Calu3 (cell line): ENCODE measurements around the gene SLC25A2. TPM values are rescaled to one million over a fixed set of nuclear protein-coding genes. Genes with fewer than 3 reads are reported as not detected.

Experiments
- BruUV-seq: library from RNA; stranded (reverse); fragments of 400-500 nt; replicated peaks from 2 replicates; lab custom pipeline; 2021; lab: Mats Ljungman, UMichigan
- CTCF ChIA-PET: fragments of 300-600 bp; sonication (Branson Sonifier 250); formaldehyde crosslinking; loops from one replicate; lab custom pipeline; 2022; ENCODE audit warnings: antibody characterized with exemption; lab: Charles Lee
- DNase-seq: peaks from one replicate; pipeline ENCODE4 v3.0.0; 2022
- H3K27ac Mint-ChIP-seq: one replicate; pipeline ENCODE4 v1.8.0; 2022; ENCODE audit warnings: mixed read lengths; ENCODE audit not compliant: unreplicated experiment
- H3K27me3 Mint-ChIP-seq: one replicate; pipeline ENCODE4 v1.8.0; 2022; ENCODE audit warnings: mixed read lengths; ENCODE audit not compliant: unreplicated experiment
- H3K36me3 Mint-ChIP-seq: one replicate; pipeline ENCODE4 v1.8.0; 2022; ENCODE audit warnings: mild to moderate bottlenecking, moderate library complexity, mixed read lengths; ENCODE audit not compliant: insufficient read depth, unreplicated experiment
- H3K4me1 Mint-ChIP-seq: one replicate; pipeline ENCODE4 v1.8.0; 2022; ENCODE audit warnings: mild to moderate bottlenecking, low read depth, mixed read lengths; ENCODE audit not compliant: unreplicated experiment
- H3K4me3 Mint-ChIP-seq: one replicate; pipeline ENCODE4 v1.8.0; 2022; ENCODE audit warnings: mild to moderate bottlenecking, low read depth, moderate library complexity, mixed read lengths; ENCODE audit not compliant: unreplicated experiment
- H3K9me3 Mint-ChIP-seq: one replicate; pipeline ENCODE4 v1.8.0; 2022; ENCODE audit warnings: low read depth, mixed read lengths; ENCODE audit not compliant: unreplicated experiment
- intact Hi-C: fragments of 100-400 bp; cut with micrococcal nuclease; formaldehyde crosslinking; loops from one replicate; pipeline ENCODE4 v1.10.0; 2022; ENCODE audit not compliant: unreplicated experiment
- total RNA-seq: library from RNA; stranded (reverse); gene quantifications from 2 replicates; pipeline ENCODE4 v1.2.3, GENCODE V29; 2022
- TF ChIP-seq, protein P1 (sequence below): fragments of 200-600 bp; IDR thresholded peaks from one replicate; pipeline ENCODE4 v1.8.0; 2022; ENCODE audit warnings: antibody characterized with exemption; ENCODE audit not compliant: unreplicated experiment

SLC25A2 gene
- total RNA-seq, 1 experiment from 2014 or later, result 0.26 TPM

DNA sequence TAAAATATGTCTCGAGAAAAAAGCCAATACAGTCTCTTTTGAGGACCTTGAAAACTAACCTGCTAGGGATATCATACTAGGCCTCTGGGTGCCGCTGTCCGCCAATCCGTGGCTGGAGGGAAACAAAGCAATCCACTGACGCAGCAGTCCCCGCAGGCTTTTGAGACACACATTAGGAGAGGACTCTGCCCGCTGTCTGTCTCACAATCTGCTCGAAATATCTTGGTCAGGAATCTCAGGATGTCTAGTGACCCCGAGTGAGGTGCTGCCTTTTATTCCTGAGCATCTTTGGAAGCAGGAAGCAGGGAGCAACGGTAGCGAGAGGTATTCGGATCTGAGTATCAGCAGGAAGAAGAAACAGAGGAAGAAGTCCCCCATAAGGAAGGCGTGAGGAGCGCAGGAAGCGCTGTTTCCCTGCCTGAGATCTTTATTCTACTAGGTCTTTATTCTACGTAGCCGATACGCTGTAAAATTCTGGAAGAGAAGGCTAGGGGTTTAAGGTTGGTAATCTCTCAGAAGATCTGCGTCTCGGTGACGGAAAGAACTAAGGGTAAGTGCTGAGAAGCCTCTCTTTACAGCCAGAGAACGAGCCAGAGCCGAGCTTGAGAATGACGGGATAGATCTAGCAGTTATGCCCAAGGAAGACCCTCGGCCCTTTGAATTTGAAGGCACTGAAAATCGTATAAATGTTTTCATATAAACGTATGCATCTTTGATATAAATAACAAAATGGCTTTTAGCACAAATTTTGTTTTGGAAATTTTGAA, 22.4 kb upstream of the SLC25A2 start:
- no peak overlapping the region for H3K4me3 Mint-ChIP-seq
- H3K27me3 Mint-ChIP-seq, result no peaks in the 10 kb centered on the region
- CTCF ChIA-PET, result interaction anchor here (0.7 kb wide), 1 partner anchor 158 kb away, joined by 4 read pairs; no protein-coding TSS in a partner anchor
- TF ChIP-seq, protein P1, sequence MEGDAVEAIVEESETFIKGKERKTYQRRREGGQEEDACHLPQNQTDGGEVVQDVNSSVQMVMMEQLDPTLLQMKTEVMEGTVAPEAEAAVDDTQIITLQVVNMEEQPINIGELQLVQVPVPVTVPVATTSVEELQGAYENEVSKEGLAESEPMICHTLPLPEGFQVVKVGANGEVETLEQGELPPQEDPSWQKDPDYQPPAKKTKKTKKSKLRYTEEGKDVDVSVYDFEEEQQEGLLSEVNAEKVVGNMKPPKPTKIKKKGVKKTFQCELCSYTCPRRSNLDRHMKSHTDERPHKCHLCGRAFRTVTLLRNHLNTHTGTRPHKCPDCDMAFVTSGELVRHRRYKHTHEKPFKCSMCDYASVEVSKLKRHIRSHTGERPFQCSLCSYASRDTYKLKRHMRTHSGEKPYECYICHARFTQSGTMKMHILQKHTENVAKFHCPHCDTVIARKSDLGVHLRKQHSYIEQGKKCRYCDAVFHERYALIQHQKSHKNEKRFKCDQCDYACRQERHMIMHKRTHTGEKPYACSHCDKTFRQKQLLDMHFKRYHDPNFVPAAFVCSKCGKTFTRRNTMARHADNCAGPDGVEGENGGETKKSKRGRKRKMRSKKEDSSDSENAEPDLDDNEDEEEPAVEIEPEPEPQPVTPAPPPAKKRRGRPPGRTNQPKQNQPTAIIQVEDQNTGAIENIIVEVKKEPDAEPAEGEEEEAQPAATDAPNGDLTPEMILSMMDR, result no peak
- no peak overlapping the region for H3K27ac Mint-ChIP-seq
- no TSS peak for BruUV-seq
- no peaks in the 10 kb centered on the region for H3K4me1 Mint-ChIP-seq
- intact Hi-C loops, result no loop called here
- H3K9me3 Mint-ChIP-seq, result peaks cover 10% of the 10 kb centered on the region
- H3K36me3 Mint-ChIP-seq, result peaks cover 6% of the 10 kb centered on the region
- DNase-seq, result no peak

DNA sequence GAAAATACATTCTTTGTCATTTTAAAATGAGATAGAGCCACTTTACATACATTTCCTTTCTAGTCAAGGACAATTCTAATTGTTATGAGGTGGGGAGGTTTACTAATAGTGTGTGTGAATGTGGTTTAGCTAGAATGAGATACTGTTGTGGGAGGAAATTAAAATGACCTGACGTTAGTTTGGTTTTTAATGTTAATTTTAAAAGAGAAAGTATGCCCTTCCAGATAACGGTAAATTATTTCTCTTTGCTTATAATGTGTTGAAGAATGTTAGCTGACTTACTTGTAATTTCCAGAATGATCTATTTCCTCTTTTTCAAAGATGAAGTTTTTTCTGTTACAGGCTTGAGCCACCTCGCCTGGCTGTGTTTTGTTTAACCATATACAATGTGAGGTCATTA, 18.4 kb upstream of the SLC25A2 start:
- Mint-ChIP-seq H3K9me3 (peaks cover 17% of the 10 kb centered on the region), H3K4me1 (peaks cover 8% of the 10 kb centered on the region), H3K27ac (no peak overlapping the region), H3K36me3 (peaks cover 44% of the 10 kb centered on the region), H3K27me3 (no peaks in the 10 kb centered on the region), H3K4me3 (no peak overlapping the region)
- CTCF ChIA-PET, result no interaction called here
- TF ChIP-seq, protein P1, result no peak
- DNase-seq, result no peak
- intact Hi-C loops, result no loop called here
- BruUV-seq, result no TSS peak

DNA sequence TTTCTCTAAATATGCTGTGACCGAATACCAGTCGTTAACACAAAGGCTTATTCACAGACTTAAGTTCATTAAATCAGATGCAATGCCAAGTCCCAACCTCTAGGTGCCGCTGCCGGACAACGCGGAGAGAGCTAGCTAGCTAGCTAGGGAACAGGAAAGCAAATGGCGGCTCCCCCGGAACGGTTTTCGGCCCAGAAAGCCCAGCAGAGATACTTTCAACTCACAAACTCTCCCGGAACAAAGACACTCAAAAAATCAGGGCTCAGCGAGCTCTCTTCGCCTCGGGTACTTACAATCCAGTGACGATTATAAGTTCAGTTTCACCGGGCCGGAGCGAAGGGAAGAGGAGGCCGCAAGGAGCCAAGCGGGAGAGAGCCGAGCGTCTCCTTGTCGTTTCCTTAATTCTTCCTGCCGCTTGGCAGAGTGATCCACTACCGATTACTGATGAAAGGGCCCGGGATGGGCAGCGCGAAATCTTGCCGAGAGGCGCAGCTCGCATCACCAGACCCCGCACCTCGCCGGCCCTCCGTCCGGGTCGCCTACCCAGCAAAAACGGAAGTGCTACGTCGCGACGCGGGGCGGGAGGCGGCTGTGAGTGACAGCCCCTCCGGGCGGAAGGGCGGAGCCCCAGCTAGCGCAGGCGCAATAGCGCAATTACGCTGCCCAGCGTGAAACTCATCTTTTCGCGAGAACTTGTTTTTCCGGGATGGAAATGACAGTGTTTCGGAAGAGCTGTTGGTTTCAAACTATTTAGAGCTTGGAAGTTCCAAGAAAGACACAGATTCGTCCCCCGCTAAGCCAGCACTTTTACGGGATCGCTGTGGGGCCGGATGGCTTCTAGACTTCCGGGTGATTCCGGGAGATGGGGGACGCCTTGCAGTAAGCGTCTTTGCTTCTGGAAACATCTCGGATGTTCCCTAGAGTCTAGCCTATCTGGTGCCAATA, 16.6 kb upstream of the SLC25A2 start, which contains the start of gene TAF7:
TSS of gene TAF7 (minus strand) at position 560 of the 945 bp plus-strand sequence. CDS start 740 bp downstream, outside the sequence.
- peaks cover 8% of the 10 kb centered on the region for H3K4me1 Mint-ChIP-seq
- no peaks in the 10 kb centered on the region for H3K27me3 Mint-ChIP-seq
- H3K27ac Mint-ChIP-seq, result peak within 1 kb of the TSS; percentile 100
- H3K9me3 Mint-ChIP-seq, result peaks cover 18% of the 10 kb centered on the region
- peaks cover 60% of the 10 kb centered on the region for H3K36me3 Mint-ChIP-seq
- CTCF ChIA-PET, result interaction anchor here (0.6 to 2.3 kb wide), 8 partner anchors 10 to 247 kb away, joined by 3 to 8 read pairs (median 5); partner anchors contain the start of genes PCDHB14, PCDHGA1 and PCDHGA9
- TSS peak; percentile 79 for BruUV-seq
- TF ChIP-seq, protein P1, result peak; percentile 86
- intact Hi-C loops, result loop anchor here (2.0 kb wide), 1 partner anchor 238 kb away; no protein-coding TSS in a partner anchor
- peak within 1 kb of the TSS; percentile 100 for H3K4me3 Mint-ChIP-seq
- DNase-seq, result peak; percentile 96

DNA sequence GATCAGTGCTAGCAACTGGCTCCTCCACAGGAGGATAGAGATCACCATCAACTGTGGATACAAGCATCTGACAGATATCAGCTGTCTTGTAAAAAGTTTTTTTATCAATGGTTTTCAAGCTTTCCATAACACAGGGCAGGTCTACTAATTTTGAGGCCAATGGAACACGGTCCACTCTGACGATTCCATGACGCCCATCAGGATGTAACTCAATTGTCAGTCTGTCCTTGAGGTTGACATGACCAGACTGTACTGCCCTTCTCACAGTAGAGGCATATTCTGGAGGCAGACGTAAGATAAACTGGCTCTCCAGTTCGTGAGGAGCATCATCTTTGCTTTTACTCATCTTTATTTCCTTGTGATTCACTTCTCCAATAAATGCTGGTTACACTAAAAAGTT, 15.8 kb upstream of the SLC25A2 start:
- Mint-ChIP-seq H3K9me3 (peaks cover 26% of the 10 kb centered on the region), H3K27me3 (no peaks in the 10 kb centered on the region), H3K27ac (peak overlapping the region; percentile 100), H3K4me3 (peak overlapping the region; percentile 100), H3K4me1 (peaks cover 8% of the 10 kb centered on the region), H3K36me3 (peaks cover 66% of the 10 kb centered on the region)
- intact Hi-C loops, result loop anchor here (2.0 kb wide), 1 partner anchor 239 kb away; no protein-coding TSS in a partner anchor
- TF ChIP-seq, protein P1, result no peak
- no peak for DNase-seq
- CTCF ChIA-PET, result interaction anchor here (0.6 to 2.3 kb wide), 8 partner anchors 11 to 248 kb away, joined by 3 to 8 read pairs (median 5); partner anchors contain the start of genes PCDHB14, PCDHGA1 and PCDHGA9
- BruUV-seq, result no TSS peak
